ENCODE results near the gene CLEC19A. TPM values are rescaled to one million over a fixed set of nuclear protein-coding genes. Genes with fewer than 3 reads are reported as not detected.
A peak's percentile ranks its signal among the peaks of the same experiment; 100 is the strongest.

Gene CLEC19A
- total RNA-seq, result not detected

DNA sequence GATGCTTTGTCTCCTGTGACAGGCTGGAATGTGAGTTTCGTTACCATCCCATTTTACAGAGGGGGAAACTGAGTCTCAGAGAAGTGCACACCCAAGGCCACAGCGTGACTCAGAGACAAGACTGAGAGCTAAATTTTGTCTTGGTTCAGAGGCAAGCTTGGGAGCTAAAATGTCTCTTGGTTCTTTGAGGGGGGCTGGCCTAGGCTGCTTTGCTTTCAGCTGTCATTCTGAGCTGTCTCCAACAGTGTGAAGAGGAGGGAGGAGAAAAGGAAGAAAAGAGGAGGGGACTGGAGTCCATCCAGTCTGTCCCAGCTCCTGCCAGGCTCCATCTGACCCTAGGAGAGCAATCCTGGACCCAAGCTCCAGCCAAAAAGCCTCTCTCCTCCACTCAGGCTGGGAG, at the start of gene CLEC19A:
TSS of gene CLEC19A (plus strand) at position 301 of the 400 bp plus-strand sequence. CDS start 121 bp downstream, outside the sequence.
- no peak for DNase-seq

DNA sequence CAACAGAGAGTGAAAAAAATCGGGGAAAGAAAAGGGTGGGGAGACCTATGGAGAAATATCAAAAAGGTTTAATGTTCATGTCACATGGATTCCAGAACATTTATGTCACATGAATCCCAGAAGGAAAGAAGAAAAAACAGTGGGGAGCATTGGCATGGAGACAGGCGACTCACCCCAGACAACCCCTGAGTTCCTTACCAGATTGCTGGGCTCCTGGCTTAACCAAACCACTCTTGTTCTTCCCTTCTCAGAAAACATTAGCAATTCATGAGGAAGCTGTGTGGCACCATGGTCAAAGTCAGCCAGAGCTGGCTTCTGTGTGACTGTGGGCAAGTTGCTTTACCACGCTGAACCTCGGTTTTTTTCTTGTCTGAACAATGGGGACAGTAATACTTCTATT, 49.6 kb upstream of the CLEC19A start:
- DNase-seq, result no peak

DNA sequence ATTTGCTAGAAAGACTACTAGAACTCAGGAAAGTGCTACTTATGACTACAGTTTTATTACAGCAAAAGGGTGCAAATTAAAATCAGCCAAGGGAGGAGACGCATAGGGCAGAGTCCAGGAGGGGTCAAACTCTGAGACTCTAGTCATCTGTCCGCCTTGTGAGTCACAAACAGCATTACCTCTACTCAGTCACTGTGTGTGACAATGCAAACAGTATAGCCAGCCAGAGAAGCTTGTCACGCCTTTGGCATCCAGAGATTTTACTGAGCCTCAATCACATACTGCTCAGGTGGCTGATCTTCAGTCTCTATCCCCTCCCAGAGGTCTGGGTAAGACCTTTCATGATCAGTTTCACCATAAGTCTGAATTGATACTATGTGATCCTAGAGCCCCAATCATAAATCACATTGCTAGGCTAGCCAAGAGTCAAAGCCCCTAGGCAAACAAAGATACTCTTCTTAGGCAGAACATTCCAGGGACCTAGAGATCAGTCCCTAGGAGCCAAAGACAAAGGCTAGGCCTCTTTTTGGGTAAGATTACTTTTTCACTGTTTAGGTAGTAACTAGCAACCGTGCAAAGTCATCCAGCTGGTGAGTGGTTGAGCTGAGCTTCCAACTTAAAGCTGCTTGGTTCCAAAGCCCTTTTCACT, 48.8 kb upstream of the CLEC19A start:
- no peak for DNase-seq

DNA sequence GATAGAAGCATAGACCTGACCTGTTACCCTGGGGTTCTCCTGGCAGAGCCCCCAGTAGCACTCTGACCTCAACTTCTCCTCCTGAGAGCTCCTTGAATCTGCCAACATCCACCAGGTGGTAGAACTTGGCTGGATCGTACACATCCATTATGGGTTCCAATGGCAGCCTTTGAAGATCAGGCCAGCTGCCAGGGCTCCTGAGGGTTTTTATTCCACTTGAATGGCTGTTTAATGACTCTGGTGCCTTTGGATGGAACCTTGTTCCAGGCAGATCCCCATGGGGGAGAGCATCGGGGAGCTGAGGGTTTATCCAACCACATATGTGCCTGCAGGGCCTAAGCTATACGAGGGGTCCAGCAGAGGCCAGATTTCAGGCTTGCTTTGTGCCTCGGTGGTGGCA, 47.1 kb upstream of the CLEC19A start:
- no peak for DNase-seq

DNA sequence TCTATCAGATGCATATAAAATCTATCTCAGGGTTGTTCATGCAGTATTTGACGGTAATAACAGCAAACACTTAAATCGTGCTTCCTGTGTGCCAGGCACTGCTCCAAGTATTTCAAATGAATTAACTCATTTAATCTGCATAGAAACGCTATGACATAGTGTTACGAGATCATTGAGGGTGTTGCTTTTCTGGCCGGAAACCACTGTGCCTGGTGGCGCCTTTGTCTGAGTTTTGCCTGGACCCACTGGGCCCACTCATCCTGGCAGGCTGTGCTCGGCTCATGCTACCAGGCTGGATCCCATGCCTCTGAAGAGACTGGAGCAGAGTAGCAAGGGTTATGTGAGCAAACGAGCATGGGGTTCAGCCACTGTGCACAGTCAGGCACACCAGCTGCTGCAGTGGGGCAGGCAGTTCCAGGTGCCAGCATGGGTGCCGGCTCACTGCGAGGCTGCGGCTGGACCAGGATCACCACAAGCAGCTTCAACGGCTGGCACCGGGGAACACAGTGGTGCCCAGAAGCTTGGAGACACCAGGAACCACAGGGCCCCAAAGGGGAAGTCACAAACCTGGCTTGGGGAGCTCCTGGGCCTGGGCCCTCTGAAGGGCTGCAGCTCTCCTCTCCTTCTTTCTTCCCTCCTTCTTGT, 45.9 kb upstream of the CLEC19A start:
- no peak for DNase-seq

DNA sequence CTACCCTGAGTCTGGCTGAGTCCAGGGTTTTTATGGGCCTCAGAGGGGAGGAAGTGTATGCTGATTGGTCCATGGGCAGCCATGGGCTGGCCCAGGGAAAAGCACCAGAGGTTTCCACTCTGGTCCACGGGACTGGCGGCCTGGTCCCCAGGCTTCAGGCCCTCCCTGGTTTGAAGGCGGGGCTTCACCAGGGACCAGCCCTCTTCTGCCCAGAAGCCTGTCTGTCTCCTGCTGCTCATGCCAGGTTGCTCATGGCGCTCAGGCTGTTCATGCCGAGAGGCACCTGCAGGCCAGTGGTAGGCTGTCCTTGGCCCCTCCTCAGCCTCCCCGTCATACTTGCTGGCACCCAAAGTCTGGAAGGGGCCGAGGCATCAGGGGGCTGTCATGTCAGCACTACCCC, 45.0 kb upstream of the CLEC19A start:
- no peak for DNase-seq

DNA sequence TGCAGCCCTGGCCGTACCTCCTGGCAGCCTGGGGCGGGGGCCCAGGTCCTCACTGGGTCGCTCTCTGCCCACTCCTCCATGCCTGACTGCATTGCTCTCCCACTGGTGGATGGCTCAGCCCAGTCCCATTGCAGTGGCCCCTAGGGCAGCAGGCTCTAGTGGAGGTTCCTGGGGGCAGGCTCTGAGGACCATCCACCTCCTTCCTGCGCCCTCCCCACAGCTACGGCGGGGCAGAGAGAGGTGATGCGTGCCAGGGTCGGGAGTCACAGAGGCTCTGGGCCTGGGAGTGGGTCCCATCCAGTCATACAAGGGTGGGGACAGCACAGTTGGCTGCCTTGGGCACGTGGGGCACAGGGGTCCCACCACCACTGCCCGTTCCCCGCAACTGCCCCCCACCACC, 44.0 kb upstream of the CLEC19A start:
- DNase-seq, result no peak

DNA sequence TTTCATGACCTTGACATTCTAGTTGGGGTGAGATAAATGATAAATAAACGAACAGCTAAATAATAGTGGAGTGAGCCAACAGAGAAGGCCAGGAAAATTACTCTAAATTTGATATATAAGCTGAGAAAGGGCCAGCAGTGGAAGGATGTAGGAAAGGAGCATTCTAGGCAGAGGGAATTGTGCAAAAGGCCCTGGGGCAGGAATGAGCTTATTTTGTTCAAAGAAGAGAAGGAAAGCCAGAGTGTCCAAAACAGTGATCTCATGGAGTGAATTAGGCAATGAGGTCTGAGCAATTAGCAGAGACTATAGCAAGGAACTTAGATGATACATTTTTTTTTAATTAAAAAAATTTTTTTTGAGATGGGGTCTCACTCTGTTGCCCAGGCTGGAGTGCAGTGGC, 43.3 kb upstream of the CLEC19A start:
- no peak for DNase-seq

DNA sequence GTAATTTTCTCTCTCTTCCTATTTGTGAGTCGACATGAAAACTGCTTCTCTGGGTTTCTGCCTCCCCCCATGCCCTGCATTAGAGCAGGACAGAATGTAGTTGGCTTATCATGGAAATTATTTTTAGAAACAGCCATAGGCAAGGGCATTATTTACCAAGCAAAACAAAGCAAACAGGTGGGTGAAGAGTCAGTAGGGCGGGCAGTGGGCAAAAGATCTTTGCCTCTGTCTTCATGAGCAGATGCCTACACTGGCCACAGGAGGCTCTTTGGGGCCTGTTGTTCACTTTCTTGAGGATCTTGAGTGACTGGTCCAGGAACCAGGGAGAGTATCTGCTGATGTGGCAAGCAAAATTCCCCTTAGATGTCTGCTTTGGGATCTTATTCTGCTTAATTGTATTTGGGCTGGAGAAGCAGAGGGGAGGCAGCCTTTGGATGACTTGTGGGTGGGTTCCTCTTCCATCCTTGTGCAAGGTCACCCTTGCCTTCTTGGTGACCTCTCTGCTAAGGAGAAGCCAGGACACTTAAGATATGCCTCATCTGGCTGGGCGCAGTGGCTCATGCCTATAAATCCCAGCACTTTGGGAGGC, 42.5 kb upstream of the CLEC19A start:
- DNase-seq, result no peak

DNA sequence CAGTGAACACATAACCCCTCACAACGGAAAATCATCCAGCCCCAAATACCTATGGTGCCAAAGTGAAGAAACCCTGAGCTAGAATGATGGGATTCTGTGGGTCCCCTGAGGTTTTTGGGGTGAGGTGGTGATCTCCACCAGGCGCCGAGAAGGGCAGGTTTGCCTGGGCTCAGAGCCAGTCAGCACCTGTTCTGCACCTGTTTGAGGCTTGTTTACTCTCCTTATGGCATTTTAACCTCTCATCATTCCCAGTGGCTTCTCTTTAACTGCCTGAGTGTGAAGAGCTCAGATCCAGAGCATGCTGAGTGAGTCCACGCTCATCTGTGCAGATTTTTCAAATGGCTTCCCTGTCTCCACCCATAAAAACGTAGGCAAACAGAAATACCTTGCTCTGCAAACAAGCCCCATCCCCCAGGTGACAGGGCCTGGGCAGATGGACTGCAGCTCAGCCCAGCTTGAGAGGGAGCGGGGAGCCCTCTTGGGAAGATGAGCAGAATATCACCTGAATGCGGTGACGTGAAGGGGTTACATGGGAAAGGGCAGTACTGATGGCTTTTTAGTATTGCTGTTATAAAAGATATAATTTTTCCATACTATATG, 40.1 kb upstream of the CLEC19A start:
- DNase-seq, result no peak

DNA sequence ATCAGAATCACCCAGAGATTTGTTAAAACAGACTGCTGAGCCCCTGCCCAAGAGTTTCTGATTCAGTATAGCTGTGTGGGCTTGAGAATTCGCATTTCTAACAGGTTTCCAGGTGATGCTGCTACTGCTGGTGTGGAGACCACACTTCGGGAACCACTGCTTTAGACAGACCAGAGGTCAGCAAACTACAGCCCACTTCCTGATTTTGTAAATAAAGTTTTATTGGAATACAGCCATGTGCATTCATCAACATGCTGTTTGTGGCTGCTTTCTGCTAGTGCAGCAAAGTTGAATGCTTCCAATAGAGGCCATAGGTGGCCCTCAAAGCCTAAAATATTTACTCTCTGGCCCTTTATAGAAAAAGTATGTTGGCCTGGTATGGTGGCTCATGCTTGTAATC, 32.6 kb upstream of the CLEC19A start:
- no peak for DNase-seq

DNA sequence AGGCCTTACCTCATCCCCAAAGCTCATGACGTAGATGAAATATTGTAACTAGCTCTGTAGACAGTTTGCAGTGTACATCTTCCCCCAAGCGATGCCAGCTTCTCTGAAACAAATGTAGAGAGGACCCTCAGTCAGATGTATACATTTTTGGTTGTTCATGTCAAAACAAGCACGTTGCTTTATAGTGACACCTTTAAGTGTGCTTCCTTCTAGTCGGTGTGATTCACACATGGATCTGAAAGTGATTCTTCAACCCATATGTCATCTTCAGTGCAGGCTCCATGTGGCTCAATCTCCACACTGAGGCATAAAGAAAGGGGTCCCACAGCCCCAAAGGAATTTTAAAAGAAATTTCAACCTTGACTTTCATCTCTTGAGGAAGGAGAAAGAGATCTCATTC, 30.9 kb upstream of the CLEC19A start:
- no peak for DNase-seq

DNA sequence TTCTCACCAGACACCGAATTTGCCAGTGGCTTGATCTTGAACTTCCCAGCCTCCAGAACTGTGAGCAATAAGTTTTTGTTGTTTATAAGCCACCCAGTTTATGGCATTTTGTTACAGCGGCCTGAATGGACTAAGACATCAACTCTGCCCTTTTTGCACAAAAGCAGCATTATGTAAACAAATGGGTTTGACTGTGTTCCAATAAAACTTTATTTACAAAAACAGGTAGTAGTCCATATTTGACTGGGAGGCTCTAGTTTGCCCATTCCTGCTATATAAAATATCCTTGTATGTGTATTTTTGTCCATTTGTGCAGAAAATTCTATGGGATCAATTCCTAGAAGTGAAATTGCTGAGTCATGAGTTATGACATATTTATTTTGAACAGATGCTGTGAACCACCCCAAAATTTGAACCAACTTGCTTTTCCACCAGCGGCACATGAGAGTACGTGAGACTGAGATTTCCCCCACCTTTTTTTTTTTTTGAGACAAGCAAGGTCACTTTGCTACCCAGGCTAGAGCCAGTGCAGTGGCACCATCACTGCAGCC, 21.3 kb upstream of the CLEC19A start:
- no peak for DNase-seq

DNA sequence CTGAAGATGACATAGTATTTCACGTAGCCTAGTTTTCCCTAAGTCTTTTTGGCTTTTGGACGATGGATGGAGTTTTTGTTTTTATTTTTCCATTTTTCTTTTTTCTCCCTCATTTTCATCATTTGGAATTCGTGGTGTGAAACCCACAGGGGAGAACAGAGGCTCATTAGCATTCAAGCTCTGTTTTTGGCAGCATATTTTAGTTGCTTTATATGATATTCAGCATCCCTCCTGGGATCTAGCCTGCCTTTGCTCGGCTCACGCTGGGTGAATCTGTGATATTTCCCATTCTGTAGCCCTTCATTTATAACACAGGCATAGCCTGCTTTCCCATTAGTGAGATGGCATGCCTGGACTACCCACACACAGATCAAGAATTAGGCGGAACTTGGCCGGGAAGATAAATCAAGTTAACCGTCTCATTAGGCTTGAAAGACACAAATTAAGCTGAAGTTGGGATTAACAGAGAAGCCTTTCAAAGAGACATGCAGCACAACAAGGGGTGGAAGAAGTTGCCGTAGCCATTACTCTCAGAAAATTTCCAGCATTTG, 20.1 kb upstream of the CLEC19A start:
- DNase-seq, result no peak

DNA sequence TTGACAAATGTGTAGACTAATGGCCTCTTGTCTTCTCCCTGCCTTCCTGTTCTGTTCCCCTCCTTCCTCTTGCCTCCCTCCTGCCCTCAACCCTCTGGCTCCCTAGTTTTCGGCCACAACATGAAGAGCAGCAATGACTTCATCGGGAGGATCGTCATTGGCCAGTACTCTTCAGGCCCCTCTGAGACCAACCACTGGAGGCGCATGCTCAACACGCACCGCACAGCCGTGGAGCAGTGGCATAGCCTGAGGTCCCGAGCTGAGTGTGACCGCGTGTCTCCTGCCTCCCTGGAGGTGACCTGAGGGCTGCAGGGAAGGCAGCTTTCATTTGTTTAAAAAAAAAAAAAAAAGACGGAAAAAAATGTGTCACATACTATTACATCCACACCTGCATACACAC, 18.8 kb upstream of the CLEC19A start:
- no peak for DNase-seq

DNA sequence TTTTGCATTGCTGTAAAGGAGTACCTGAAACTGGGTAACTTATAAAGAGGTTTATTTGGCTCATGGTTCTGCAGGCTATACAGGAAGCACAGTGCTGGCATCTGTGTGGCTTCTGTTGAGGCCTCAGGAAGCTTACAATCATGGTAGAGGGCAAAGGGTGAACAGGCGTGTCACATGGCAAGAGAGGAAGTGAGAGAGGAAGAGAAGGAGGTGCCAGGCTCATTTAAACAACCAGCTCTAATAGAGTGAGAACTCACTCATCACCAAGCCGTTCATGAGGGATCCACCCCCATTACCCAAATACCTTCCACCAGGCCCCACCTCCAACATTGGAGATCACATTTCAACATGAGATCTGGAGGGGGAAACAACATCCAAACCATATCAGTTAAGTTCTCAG, 16.4 kb upstream of the CLEC19A start:
- DNase-seq, result no peak

DNA sequence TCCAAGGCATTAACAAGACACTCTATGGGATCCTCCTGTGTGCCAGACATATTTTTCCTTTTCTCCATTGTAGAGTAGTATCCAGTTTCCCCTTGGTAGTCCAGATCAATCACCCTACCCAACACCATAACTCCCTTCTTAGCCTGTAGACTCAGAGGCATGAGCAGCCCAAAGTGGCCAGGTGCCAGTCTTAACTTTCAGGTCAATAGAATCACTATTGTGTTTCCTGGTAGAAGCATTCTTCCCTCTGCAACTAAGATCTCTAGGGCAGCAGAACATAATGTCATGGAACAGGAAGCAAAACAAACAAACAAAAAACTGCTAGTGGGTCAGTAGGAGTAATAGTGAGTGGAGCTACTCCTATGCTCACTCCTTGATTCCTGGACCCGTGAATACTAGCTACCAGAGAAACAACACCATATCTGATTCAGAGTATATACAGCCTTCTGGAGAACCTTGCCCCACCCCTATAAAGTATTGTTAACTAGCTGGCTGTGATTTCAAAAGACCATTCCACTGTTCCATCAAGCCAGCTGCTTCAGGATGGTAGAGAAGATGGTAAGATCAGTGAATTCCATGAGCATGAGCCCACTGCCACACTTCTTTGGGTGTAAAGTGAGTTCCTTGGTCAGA, 11.2 kb upstream of the CLEC19A start:
- DNase-seq, result no peak

DNA sequence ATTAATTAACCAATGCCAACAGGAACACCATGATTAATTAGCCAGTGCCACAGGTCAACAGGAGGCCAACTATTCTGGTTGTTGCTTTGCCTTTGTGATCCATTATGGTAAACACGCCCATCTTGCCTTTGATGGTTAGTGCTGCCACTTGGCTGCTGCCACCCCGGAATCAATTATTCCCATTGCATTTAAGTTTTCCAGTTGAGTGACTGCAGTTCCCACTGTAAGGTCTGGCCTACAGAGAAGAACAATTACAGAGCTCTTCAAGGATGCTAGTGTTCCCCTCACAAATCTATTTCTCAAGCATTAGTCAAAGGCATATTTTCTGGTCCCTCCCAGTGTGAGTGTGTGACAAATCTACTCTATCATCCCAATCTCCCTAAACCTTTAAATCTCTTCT, 7.1 kb upstream of the CLEC19A start:
- DNase-seq, result no peak

DNA sequence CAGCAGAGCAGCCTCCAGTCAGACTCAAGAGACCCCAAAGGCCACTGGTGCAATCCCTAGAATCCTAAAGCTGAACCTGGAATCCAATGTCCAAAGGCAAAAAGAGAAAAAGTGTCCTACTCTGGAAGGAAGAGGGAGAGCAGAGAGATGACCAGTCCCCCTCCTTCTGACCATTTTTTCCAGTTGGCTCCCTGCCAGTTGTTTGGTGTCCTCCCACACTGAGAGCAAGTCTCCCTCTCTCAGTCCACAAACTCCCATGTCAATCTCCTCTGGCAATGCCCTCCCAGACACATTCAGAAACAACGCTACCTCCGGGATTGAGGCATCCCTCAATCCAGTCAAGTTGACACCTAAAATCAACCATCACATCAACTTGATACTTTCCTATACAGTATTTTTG, 4.3 kb upstream of the CLEC19A start:
- DNase-seq, result no peak

DNA sequence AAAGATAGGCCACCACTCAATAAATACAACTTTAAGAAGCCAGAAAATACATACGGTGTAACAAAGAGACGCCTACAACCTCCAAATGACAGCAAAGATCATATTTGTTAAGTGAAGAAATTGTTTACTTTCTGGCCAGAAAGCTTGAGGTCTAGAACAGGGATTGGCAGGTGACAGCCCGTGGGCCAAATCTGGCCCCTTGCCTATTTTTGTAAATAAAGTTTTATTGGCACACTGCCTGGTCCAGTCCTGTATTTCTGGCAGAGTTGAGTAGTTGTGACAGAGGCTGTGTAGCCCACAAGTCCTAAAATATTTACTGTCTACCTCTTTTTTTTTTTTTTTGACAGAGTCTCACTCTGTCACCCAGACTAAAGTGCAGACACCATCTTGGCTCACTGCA, 3.4 kb upstream of the CLEC19A start:
- DNase-seq, result no peak

DNA sequence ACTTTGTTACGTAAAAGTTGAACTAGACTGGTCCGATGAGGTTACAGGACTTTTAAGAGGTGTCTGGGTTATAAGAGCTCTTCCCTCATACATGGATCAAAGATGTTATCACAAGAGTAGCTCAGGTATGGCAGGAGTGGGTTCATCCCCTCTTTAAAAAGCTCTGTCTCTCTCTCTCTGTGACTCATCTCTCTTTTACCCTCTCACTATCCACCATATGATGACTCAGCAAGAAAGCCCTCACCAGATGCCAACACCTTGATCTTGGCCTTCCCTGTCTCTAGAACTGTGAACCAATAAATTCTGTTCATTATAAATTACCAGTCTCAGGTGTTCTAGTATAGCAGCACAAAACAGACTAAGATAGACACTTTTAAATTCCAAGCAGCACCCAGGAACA, 1.9 kb upstream of the CLEC19A start:
- no peak for DNase-seq

DNA sequence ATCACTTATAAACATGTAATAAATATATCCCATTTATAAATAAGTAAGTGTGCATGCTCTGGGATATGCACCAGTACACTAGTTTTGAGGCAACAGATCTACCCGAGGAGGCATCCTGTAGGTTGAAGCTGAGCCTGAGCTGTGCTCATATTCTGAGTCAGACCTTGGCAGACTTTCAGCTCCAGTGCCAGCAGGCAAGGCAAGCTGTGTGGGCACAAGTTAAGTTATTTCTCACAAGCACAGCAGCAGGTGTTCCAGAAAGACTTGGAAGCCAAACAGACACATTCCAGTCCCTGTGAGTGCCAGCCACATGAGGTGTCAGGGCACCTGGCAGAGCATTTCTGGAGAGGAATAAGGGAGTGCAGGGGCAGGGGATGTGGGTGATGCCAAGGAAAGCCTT, 1.3 kb upstream of the CLEC19A start:
- peak; percentile 85 for DNase-seq

DNA sequence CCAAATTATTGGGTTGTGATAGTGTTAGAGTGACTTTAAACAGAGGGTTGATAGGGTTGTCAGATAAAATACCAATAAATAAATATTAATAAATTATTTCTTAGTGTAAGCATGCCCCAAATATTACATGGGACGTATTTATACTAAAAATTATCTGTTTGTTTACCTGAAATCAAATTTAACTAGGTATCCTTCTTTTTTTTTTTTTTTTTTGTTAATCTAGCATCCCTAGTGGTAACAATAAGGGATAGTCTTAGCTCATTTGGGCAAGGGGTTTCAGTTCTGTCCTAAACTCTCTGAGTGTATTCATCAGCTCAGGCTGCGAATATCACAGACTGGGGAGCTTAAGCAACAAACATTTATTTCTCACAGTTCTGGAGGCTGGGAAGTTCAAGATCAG, 1.3 kb downstream of the CLEC19A start:
- no peak for DNase-seq

All from occipital lobe (tissue), 2 donors.